GM06990 (cell line): Measurements from ENCODE around the gene GOLPH3.

ENCODE experiments used
- DNase-seq: peaks from one replicate; pipeline ENCODE4 v3.0.0-alpha.2; 2011; ENCODE audit not compliant: insufficient read length; ENCODE audit errors: extremely low read depth
- H3K27me3 ChIP-seq: replicated peaks from 2 replicates; pipeline ENCODE4 v1.6.0; 2011; ENCODE audit warnings: low read length; ENCODE audit not compliant: control insufficient read depth, insufficient read depth
- H3K36me3 ChIP-seq: 2 replicates; pipeline ENCODE4 v1.5.1; 2011; ENCODE audit warnings: low read length; ENCODE audit not compliant: control insufficient read depth, insufficient read depth
- H3K4me3 ChIP-seq: replicated peaks from 2 replicates; pipeline ENCODE4 v1.5.1; 2011; ENCODE audit warnings: low read depth, mild to moderate bottlenecking, control low read depth, low read length
- CTCF ChIP-seq: IDR thresholded peaks from 2 replicates; pipeline ENCODE4 v1.5.1; 2011; ENCODE audit warnings: low read length, control low read depth, mild to moderate bottlenecking, inconsistent platforms; ENCODE audit not compliant: insufficient read depth, poor library complexity, severe bottlenecking

Gene GOLPH3

GRCh38 chr5:32076699-32077695 lies 97.1 kb downstream of the GOLPH3 start:
- DNase-seq = no peak
- peak; percentile 65 for TF ChIP-seq CTCF
- Histone ChIP-seq H3K27me3 (no peaks in the 10 kb centered on the region), H3K36me3 (no peaks in the 10 kb centered on the region), H3K4me3 (no peak overlapping the region)
